Measurements from ENCODE around the gene BIN2.
"Not testable (repeated sequence)": the region's sequence is repeated elsewhere in the genome, so short reads cannot be mapped to it uniquely, and the experiment has no call there.

BIN2 gene

GRCh38 chr12:51311389-51311788 lies 12.6 kb downstream of the BIN2 start:
- no peak for DNase-seq (ENCODE audit: low spot score)

DNA sequence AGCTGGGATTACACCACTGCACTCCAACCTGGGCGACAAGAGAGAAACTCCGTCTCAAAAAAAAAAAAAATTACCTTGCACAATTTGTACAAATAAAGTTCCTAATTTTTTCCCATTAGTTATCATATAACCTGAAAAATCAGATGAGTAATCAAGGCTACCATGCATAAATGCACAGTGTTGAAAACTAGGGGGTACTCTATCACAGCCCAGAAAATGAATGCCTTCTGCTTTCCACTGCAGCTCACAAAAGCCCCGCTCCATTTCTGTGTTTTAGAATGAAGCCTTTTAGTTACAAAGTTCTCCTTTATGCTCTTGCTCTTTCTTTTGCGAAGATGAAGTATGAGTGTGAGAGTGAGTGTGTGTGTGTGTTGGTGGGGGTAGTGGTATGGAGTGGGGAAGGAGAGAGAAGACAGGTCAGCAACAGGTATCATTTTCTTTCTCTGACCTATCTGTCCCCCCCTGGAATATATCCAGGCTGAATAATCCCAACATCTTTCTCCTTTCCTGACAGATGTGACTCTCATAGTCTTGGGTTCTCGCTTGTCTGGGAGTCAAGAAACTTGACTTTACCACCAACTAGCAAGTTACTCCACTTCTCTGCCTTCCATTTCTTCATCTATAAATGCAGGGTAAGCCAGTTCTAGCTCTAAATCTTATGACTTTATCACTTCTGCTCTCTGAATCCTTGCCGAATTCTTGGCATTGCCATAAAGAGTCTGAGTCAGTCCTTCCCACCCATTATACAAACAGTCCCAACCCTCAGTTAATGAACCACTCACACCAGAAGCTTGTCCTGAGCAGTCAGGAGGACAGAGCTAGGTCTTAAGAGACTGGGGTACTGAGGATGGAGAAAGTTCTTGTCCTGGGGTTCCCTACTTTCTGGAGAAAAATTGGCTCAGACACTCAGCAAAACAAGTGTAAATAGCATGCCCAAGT lies 16.1 kb downstream of the BIN2 start:
- DNase-seq (ENCODE audit: low spot score): no peak

DNA sequence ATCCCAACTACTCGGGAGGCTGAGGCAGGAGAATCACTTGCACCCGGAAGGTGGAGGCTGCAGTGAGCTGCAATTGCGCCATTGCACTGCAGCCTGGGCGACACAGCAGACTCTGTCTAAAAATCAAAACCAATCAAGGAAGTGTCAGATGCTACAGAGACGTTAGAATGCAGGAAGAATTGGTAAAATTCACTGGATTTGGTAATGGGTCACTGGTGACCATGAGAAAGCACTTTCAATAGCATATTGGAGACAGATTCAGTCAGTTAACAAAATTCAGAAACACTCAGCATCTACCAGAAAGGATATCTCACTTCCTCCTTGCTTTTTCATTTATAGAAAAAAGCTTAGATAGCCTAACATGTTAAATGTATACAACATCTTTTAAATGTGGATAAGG lies 17.5 kb downstream of the BIN2 start:
- no peak for DNase-seq (ENCODE audit: low spot score)

DNA sequence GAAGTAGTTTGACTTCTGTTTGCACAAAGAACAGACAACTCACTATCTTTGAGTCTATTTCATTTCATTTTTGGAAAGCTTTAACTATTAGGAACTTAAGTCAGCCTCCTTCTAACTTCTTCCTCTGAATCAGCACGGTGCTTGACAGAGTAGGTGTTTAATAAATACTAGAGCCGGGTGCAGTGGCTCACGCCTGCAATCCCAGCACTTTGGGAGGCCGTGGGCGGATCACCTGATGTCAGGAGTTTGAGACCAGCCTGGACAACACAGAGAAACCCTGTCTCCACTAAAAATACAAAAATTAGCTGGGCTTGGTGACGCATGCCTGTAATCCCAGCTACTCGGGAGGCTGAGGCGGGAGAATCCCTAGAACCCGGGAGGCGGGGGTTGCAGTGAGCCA lies 23.2 kb downstream of the BIN2 start:
- DNase-seq (ENCODE audit: low spot score): not testable (repeated sequence)

DNA sequence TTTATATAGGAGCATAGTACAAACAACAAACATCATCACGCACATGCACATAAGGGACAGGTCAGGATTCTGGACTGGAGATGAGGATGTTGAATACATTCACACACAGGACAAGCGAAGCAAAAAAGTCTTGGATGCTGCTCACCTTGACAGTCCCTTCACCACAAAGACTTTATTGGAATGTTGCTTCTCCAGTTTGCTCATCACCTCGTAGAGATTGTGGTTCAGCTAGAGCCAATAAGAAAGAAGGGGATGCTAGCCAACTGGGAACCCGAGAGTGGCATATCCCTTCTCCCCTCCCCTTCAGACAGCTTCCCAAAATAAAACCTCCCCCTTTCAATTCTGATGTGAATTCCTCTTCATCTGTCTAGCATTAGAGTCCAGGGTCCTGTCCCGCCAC lies 28.3 kb downstream of the BIN2 start:
- no peak for DNase-seq (ENCODE audit: low spot score)

- not testable (repeated sequence) for DNase-seq (ENCODE audit: low spot score)
These were observed 29.9 kb downstream of the BIN2 start for GRCh38 chr12:51294097-51294496.

DNA sequence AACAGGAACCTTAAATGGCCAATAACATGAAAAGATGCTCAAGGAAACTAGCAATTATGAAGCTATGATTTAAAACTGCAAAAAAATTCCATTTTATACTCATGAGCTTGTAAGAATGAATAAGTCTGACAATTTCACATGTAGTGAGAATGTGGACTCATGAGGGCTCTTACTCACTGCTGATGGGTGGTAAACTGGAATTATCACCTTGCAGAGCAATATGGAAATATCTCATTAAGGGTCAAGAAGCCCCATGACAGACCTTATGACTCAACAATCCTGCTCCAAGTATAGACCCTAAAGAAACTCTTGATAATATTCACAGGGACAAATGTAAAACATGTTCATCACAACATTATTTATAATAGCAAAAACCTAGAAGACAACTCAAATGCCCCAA lies 30.3 kb downstream of the BIN2 start:
- DNase-seq (ENCODE audit: low spot score): no peak

- peak; percentile 43 for DNase-seq (ENCODE audit: low spot score)
These were observed 32.1 kb downstream of the BIN2 start for GRCh38 chr12:51291603-51292513.

DNA sequence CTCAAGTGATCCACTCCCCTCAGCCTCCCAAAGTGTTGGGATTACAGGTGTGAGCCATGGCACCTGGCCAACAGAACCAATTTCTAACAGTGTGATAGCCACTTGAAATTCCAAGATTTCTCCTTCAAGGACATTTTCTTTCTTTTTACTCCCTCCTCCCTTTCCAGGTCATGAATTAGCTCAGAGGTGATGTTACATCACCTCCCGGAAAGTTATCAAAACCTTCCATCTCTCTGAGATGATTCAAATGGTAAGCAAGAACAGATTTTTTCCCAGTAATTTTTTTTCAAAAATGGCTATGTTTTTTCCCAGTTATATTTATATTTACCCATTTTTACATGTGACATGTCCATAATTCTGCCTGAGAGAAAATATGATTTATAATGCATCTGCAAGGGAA lies 38.1 kb downstream of the BIN2 start:
- no peak for DNase-seq (ENCODE audit: low spot score)

GRCh38 chr12:51281202-51281924 lies 42.6 kb downstream of the BIN2 start:
- DNase-seq (ENCODE audit: low spot score): no peak

GRCh38 chr12:51275088-51275487 lies 48.9 kb downstream of the BIN2 start:
- no peak for DNase-seq (ENCODE audit: low spot score)

- DNase-seq (ENCODE audit: low spot score): not testable (repeated sequence)
These were observed 51.2 kb downstream of the BIN2 start for GRCh38 chr12:51272810-51273209.

DNA sequence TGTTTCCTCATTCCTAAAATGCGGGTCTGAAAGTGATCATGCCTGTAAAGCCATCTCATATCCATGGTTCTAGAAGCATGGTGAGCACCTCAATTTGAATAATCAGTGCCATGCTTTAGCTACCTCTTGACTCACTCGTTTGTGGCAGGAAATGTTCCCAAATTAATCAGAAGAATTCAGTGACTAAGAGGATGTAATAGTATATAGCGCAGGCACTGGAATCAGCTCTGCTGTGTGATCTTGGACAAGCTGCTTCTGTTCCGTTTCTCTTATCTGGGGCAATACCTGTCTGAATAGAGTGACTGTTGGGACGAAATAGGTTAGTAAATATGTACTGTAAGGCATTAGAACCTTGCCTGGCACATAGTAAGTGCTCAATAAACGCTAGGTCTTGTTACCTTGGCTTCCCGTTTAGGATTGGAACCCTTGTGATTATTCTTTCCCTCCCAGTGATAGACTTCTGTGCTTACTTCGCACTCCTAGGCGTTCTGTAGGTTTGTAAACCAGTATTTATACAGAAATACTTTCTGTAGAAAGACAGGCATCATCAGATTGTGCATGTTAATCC lies 52.9 kb downstream of the BIN2 start:
- DNase-seq (ENCODE audit: low spot score): no peak

GRCh38 chr12:51270067-51270950 lies 53.7 kb downstream of the BIN2 start, which contains the start of gene SMAGP:
TSS of gene SMAGP (minus strand) at chr12:51270415. CDS start at chr12:51269278, 1,137 bp downstream.
- no peak for DNase-seq (ENCODE audit: low spot score)

- DNase-seq (ENCODE audit: low spot score): no peak
These were observed 54.6 kb downstream of the BIN2 start for GRCh38 chr12:51269174-51270066.

DNA sequence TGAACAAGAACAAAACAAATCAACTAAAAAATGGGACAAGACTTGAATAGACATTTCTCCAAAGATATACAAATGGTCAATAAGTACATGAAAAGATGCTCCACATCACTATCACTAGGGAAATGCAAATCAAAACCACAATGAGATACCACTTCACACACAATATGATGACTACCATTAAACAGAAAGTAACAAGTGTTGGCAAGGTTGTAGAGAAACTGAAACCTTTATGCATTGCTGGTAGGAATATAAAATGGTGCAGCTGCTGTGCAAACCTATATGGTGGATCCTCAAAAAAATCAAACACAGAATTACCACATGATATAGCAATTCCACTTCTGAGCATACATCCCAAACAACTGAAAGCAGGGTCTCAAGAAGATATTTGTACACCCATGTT lies 59.0 kb downstream of the BIN2 start:
- no peak for DNase-seq (ENCODE audit: low spot score)

DNA sequence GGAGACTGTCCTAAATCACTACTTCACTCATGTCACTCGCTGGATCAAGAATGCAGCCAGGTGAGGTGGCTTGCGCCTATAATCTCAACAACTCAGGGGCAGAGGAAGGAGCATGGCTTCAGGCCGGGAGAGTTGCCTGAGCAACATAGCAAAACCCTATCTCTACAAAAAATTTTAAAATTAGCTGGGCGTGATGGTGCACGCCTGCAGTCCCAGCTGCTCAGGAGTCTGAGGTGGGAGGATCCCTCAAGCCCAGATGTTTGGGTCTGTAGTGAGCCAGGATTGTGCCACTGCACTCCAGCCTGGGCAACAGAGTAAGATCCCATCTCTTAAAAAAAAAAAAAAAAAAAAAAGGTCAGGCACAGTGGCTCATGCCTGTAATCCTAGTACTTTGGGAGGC lies 59.7 kb downstream of the BIN2 start:
- no peak for DNase-seq (ENCODE audit: low spot score)

DNA sequence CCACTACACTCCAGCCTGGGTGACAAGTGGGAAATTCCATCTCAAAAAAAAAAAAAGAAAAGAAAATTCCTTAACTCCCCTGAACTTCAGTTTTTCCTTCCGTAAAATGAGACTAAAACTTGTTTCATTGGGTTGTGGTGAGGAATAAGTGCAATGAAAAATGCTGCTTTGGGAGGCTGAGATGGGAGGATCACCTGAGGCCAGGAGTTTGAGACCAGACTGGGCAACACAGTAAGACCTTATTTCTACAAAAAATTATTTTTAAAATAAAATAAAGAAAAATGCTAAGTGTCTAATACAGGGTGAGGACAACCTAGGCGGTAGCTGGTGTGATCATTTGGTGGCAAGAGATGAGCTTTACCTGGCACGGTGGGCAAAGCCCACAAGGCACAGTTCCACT lies 60.6 kb downstream of the BIN2 start:
- no peak for DNase-seq (ENCODE audit: low spot score)

DNA sequence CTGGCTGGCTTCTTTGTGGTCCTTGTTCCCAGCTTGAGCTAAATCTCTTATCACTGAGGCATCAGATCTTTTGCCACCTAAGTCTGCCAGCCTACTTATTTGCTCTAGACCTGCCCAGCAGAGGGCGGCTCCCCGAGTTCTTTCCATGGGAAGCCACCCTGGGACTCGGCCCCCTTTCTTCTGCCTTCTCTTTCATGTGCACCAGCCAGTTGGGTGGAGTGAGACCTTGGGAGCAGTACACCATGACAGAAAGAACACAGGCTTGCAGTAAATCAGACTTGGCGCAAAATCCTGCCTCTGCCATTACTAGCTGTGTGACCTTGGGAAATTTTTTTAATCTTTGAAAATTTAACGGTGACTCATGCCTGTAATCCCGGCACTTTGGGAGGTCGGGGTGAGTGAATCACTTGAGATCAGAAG lies 61.2 kb downstream of the BIN2 start:
- DNase-seq (ENCODE audit: low spot score): no peak

GRCh38 chr12:51259600-51259999 lies 64.4 kb downstream of the BIN2 start:
- not testable (repeated sequence) for DNase-seq (ENCODE audit: low spot score)
